Measurements from ENCODE around the gene DUXB.

The DUXB gene, protein sequence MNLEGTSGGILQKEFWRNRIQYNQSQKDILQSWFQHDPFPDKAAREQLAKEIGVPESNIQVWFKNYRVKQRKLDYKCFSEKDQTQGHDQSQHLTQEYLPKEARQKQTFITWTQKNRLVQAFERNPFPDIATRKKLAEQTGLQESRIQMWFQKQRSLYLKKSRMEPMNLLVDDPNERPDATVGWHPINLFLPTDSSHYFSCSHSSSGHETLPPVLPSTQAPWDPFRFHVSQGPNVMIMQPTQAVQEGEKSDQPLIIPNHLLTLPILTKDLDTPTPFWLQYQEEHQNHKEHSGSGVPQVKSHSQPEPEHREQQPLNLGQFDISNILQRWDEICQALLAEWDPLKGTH

DNA sequence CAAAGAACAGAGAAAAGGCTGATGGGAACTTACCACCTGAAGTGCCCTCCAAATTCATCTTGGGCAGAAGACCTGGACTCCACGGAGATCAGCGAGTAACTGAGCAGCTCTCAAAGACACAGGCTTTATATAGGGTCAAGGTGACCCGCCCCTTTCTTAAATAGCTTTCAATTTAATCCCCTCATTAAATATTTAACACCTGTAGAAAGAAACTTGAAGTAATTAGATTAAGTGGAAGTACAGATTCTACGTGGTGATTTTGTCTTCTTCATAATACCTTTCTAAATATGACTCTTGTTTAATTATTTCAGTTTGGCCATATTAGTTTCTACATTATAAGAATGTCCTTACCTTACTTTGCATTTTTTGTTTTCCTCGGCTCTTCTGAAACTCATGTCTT lies at the start of gene DUXB:
DUXB (minus strand) TSS at position 101 of the 400 bp plus-strand sequence; CDS start at position 58, 43 bp downstream.
- no peaks in the 10 kb centered on the region for H3K27me3 Mint-ChIP-seq
- H3K36me3 Mint-ChIP-seq = no peaks in the 10 kb centered on the region
- no peak within 1 kb of the TSS for H3K4me3 Mint-ChIP-seq
- H3K9me3 Mint-ChIP-seq (ENCODE audit: low read depth) = no peaks in the 10 kb centered on the region
- no peak within 1 kb of the TSS for H3K27ac Mint-ChIP-seq
- no peaks in the 10 kb centered on the region for H3K4me1 Mint-ChIP-seq (ENCODE audit: low read depth)

DNA sequence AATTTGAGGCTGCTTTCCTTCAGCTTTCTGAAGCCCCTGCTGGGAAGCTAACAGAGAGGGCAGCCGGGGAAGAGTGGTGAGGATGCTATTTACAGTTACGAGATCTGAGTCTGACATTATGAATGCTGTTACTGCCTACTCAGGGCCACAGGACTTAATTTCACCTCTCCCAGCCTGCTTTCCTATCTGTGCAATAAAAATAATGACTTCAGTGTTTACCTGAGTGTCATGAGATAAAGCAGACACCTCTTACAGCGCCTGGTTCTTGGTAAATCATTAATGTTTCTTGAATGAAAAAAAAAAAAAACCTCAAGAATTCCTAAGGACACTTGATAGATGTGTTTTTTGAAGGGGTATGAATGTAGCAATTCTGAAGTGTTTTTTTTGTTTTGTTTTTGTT lies 49.3 kb upstream of the DUXB start:
- no peak overlapping the region for H3K27ac Mint-ChIP-seq
- no peaks in the 10 kb centered on the region for H3K9me3 Mint-ChIP-seq (ENCODE audit: low read depth)
- peaks cover 9% of the 10 kb centered on the region for H3K27me3 Mint-ChIP-seq
- no peak overlapping the region for H3K4me3 Mint-ChIP-seq
- H3K4me1 Mint-ChIP-seq (ENCODE audit: low read depth) = no peaks in the 10 kb centered on the region
- H3K36me3 Mint-ChIP-seq = no peaks in the 10 kb centered on the region

DNA sequence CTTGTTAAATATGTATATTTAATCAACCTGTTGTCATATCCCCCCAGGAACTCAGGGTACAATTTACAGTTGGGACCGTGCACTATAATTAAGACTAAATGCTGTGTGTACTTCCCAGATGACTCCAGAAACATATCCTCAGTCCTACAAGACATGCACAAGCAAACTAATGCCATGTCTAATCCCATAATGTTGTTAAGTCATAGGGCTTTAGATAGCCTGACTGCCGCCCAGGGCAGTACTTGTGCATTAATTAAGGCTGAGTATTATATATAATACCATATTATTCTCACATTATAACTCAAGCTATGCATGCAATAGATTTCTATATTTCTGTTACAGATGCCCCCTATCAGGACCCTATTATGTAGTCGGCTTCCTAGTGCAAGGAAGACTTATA lies 45.1 kb upstream of the DUXB start:
- H3K4me1 Mint-ChIP-seq (ENCODE audit: low read depth) = no peaks in the 10 kb centered on the region
- H3K36me3 Mint-ChIP-seq = peaks cover 11% of the 10 kb centered on the region
- no peak overlapping the region for H3K4me3 Mint-ChIP-seq
- no peak overlapping the region for H3K27ac Mint-ChIP-seq
- peaks cover 18% of the 10 kb centered on the region for H3K27me3 Mint-ChIP-seq
- peaks cover 12% of the 10 kb centered on the region for H3K9me3 Mint-ChIP-seq (ENCODE audit: low read depth)

DNA sequence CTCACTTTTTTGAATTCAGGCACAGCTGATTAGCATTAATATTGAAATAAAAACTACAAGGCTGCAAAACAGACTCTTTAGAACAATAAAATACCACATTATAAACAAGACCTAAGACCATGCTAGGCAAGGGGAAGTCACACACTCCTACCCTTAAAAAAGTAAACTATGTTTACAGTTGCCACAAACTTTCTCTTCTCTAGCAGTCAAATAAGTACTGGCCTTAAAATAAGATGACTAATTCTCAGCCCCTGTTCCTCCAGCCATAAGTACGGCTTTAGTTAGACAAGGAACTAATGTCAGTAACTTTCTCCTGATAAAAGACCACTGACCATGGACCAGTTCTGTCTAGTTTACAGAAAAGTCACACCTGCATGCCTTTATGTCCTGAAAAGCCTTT lies 44.6 kb upstream of the DUXB start:
- H3K9me3 Mint-ChIP-seq (ENCODE audit: low read depth) = peaks cover 12% of the 10 kb centered on the region
- H3K4me1 Mint-ChIP-seq (ENCODE audit: low read depth) = no peaks in the 10 kb centered on the region
- H3K36me3 Mint-ChIP-seq = peaks cover 11% of the 10 kb centered on the region
- no peak overlapping the region for H3K4me3 Mint-ChIP-seq
- H3K27ac Mint-ChIP-seq = no peak overlapping the region
- peaks cover 21% of the 10 kb centered on the region for H3K27me3 Mint-ChIP-seq

DNA sequence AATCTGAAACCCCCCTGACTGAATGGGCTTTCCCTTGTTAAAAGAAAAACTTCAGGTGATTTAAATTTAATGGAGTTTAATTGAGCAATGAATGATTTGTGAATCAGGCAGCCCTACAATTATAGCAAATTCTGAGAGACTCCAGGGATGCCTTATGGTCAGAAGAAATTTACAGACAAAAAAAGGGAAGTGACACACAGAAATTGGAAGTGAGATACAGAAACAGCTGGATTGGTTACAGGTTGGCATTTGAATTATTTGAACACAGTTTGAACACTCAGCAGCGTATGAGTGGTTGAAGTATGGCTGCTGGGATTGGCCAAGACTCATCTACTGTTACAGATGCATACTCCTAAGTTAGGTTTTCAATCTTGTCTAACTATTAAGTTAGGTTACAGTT lies 44.0 kb upstream of the DUXB start:
- Mint-ChIP-seq H3K4me3 (no peak overlapping the region), H3K36me3 (peaks cover 11% of the 10 kb centered on the region)

DNA sequence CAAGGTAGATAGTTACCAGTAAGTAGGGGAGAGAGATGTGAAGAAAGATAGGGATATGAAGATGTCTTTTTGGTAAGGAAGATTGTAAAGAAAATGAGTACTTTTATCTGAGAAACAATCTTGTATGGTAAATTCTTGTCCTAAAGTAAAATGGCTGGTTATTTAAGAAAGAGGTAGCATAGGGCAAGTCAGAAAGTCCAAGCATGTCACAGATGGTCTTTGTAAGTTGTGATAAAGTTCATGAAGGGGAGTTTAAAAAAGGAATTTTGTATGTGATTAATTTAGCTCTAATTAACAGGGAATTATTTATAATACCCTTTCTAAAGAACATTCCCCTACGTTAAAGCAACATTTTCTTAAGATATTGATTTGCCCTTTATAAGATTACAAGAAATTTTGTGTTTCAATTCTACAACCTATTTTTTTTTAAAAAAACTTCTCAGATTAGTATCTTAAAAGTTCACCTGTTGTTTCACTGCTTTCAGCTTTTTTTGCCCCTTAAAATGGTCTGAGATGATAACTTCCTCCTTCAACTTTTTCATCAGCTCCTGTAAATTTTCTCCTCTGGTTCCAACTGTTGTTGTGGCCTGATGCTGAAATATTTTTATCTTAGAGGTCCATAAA lies 41.3 kb upstream of the DUXB start:
- Mint-ChIP-seq H3K4me3 (no peak overlapping the region), H3K36me3 (peaks cover 11% of the 10 kb centered on the region), H3K9me3 (ENCODE audit: low read depth) (peaks cover 12% of the 10 kb centered on the region), H3K27me3 (peaks cover 13% of the 10 kb centered on the region), H3K4me1 (ENCODE audit: low read depth) (no peaks in the 10 kb centered on the region), H3K27ac (no peak overlapping the region)

More for the DNA sequence above, 44.0 kb upstream of the DUXB start:
- H3K27ac Mint-ChIP-seq = no peak overlapping the region
- peaks cover 12% of the 10 kb centered on the region for H3K9me3 Mint-ChIP-seq (ENCODE audit: low read depth)
- H3K4me1 Mint-ChIP-seq (ENCODE audit: low read depth) = no peaks in the 10 kb centered on the region
- H3K27me3 Mint-ChIP-seq = peaks cover 22% of the 10 kb centered on the region

DNA sequence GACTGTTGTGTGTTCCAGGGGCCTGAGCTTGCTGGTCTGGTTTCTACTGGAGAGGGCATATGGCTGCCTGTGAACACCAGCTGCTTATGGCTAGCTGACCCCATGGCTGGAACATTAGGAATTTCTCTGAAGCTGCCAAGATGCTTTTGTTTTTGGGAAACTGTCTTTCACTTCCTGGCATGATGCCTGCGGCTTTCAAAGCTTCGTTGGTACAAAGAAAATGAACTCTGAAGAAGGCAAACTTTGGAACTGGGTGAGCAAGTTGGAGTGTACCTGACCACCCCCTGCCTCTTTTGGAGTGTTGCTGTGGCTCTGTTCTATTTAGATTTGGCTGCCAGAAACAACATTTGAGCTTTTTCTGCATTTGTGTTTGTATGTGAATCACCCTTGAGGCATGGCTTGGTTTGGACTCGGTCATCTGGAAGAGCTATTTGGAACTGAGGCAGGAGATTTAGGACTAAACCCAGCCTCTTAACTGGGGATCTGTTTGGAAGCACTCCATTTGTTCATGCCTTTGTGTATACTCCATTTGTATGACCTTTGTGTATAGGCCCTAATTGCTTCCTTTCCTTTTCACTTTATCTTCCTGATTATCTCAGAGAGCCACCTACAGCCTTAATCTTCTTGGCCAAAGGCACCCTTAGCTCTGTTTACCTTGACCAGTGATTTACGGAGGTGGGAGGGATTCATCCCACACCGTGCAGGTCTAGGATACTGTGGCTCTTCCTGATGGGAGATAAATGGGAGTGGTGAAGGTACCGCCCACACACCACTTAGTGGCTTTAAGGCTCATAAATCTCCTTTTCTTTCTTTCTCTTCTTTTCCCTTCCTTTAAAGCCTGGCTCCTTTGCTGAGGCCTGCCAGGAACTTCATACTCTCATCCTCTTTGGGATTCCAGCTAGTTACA lies 32.3 kb upstream of the DUXB start:
- no peak overlapping the region for H3K27ac Mint-ChIP-seq
- H3K4me1 Mint-ChIP-seq (ENCODE audit: low read depth) = no peaks in the 10 kb centered on the region
- no peaks in the 10 kb centered on the region for H3K27me3 Mint-ChIP-seq
- no peaks in the 10 kb centered on the region for H3K36me3 Mint-ChIP-seq
- no peaks in the 10 kb centered on the region for H3K9me3 Mint-ChIP-seq (ENCODE audit: low read depth)
- H3K4me3 Mint-ChIP-seq = no peak overlapping the region

DNA sequence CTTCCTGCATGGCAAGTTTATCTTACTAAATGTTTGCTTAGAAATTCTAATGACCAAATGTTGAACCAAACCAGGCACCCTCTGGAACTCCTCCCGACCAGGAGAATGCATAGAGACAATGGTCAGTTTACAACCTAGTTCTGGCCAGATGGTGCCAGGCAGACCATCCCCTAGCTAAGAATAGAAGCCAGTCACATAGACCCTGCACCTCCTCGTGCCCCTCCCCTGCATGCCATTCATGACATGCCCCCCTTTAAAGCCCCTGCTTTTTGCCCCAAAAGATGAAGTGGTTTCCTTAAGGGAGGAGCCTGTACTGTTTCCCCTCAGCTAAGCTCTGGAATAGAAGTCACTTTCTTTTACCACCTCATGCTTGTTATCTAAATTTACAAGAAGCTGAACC lies 31.6 kb upstream of the DUXB start:
- Mint-ChIP-seq H3K27ac (no peak overlapping the region), H3K36me3 (no peaks in the 10 kb centered on the region), H3K27me3 (no peaks in the 10 kb centered on the region), H3K4me3 (no peak overlapping the region), H3K4me1 (ENCODE audit: low read depth) (no peaks in the 10 kb centered on the region), H3K9me3 (ENCODE audit: low read depth) (no peaks in the 10 kb centered on the region)

DNA sequence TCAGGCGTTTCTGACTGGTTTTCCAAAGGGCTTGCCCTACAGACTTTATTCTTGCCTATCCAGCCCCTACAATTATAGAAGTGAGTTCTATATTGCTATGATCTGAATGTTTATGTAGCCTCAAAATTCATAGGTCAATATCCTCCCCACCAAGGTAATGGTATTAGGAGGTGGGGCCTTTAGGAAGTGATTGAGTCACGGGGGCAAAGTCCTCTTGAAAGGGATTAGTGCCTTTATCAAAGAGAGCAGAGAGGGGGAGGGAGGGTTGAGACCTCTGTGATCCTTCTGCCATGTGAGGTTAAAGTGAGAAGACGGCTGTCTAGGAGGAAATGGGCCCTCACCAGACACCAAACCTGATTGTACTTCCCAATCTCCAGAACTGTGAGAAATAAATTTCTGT lies 26.0 kb upstream of the DUXB start:
- no peaks in the 10 kb centered on the region for H3K36me3 Mint-ChIP-seq
- H3K27me3 Mint-ChIP-seq = no peaks in the 10 kb centered on the region
- no peak overlapping the region for H3K27ac Mint-ChIP-seq
- peaks cover 2% of the 10 kb centered on the region for H3K9me3 Mint-ChIP-seq (ENCODE audit: low read depth)
- no peaks in the 10 kb centered on the region for H3K4me1 Mint-ChIP-seq (ENCODE audit: low read depth)
- H3K4me3 Mint-ChIP-seq = no peak overlapping the region

DNA sequence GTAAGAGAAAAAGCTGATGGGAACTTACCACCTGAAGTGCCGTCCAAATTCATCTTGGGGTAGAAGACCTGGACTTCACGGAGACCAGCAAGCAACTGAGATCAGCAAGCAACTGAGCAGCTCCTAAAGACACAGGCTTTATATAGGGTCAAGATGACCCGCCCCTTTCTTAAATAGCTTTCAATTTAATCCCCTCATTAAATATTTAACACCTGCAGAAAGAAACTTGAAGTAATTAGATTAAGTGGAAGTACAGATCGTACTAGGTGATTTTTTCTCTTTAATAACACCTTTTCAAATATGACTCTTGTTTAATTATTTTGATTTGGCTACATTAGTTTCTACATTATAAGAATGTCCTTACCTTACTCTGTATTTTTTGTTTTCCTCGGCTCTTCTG lies 25.1 kb upstream of the DUXB start, which contains the start of gene CPHXL:
CPHXL (minus strand) TSS at position 101 of the 400 bp plus-strand sequence; CDS start at position 53, 48 bp downstream.
- Mint-ChIP-seq H3K27me3 (peaks cover 1% of the 10 kb centered on the region), H3K4me1 (ENCODE audit: low read depth) (no peaks in the 10 kb centered on the region), H3K4me3 (no peak within 1 kb of the TSS), H3K36me3 (no peaks in the 10 kb centered on the region), H3K27ac (no peak within 1 kb of the TSS), H3K9me3 (ENCODE audit: low read depth) (peaks cover 7% of the 10 kb centered on the region)

DNA sequence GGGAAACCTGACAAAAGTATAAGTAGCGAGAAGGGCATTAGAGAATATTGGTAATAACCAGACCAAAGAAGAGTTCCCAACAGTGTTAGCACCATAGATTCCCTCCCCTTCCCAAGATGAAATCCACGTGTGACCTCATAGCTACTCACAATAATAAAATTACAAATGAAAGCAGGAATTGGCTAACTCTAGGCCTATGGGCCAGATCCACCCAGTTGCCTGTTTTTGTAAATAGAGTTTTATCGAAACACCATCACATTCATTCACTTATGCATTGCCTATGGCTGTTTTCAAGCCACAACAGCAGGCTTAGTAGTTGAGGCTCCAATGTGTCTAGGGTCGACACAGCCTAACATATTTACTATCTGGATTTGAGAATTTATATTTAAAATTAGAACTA lies 17.2 kb upstream of the DUXB start:
- no peaks in the 10 kb centered on the region for H3K4me1 Mint-ChIP-seq (ENCODE audit: low read depth)
- H3K27me3 Mint-ChIP-seq = peaks cover 15% of the 10 kb centered on the region
- no peak overlapping the region for H3K27ac Mint-ChIP-seq
- H3K9me3 Mint-ChIP-seq (ENCODE audit: low read depth) = peaks cover 7% of the 10 kb centered on the region
- H3K4me3 Mint-ChIP-seq = no peak overlapping the region
- H3K36me3 Mint-ChIP-seq = peaks cover 3% of the 10 kb centered on the region

DNA sequence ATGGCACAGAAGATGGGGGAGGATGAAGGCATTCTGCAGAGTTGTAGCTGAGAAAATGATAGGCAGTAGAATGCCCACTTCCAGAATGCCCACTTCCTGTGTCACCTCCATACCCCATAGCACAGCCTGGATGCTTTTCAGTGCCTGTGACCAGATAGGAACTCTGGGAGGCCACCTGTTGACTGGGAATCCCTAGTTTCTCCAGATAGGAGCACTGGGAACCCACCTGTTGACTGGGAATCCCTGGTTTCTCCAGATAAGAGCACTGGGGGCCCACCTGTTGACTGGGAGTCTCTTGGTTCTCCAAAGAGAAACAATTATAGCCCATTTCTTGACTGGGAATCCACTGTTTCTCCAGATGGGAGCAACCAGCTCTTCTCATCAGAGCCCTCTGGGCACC lies 13.4 kb upstream of the DUXB start:
- no peak overlapping the region for H3K27ac Mint-ChIP-seq
- no peaks in the 10 kb centered on the region for H3K4me1 Mint-ChIP-seq (ENCODE audit: low read depth)
- H3K36me3 Mint-ChIP-seq = peaks cover 5% of the 10 kb centered on the region
- peaks cover 10% of the 10 kb centered on the region for H3K27me3 Mint-ChIP-seq
- peaks cover 4% of the 10 kb centered on the region for H3K9me3 Mint-ChIP-seq (ENCODE audit: low read depth)
- H3K4me3 Mint-ChIP-seq = no peak overlapping the region

DNA sequence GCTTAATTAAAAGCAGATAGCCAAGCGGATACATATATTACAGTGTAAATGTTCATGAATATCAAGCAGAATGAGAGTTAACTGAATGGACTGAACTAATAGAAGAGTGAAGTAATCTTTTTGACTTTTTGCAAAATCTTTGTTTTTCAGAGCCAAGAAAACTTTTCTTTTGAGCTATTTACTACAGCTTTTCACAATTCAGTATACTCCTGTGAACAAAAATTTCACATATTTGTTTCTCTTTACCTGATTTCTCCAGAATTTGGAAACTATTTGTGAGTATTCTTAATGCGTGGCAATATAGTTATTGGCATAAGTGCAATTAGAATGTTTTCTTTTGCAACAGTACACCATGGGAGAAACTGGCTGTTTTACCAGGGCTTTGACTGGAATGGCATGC lies 9.1 kb upstream of the DUXB start:
- H3K4me1 Mint-ChIP-seq (ENCODE audit: low read depth) = no peaks in the 10 kb centered on the region
- peaks cover 8% of the 10 kb centered on the region for H3K36me3 Mint-ChIP-seq
- H3K27me3 Mint-ChIP-seq = peaks cover 3% of the 10 kb centered on the region
- no peak overlapping the region for H3K4me3 Mint-ChIP-seq
- no peak overlapping the region for H3K27ac Mint-ChIP-seq
- H3K9me3 Mint-ChIP-seq (ENCODE audit: low read depth) = peaks cover 4% of the 10 kb centered on the region

DNA sequence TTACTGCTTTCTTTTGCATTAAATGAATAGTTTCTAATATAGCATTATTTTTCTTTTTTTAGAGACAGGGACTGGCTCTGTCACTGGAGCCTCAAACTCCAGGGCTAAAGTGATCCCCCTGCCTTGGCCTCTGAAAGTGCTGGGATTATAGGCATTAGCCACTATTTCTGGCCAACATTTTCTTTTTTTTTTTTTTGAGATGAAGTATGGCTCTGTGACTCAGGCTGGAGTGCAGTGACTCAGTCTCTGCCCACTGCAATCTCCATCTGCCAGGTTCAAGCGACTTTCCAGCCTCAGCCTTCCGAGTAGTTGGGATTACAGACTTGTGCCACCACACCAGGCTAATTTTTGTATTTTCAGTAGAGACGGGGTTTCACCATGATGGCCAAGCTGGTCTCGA lies 2.0 kb upstream of the DUXB start:
- Mint-ChIP-seq H3K36me3 (no peaks in the 10 kb centered on the region), H3K27ac (no peak overlapping the region), H3K9me3 (ENCODE audit: low read depth) (no peaks in the 10 kb centered on the region), H3K4me3 (no peak overlapping the region), H3K27me3 (no peaks in the 10 kb centered on the region), H3K4me1 (ENCODE audit: low read depth) (no peaks in the 10 kb centered on the region)

DNA sequence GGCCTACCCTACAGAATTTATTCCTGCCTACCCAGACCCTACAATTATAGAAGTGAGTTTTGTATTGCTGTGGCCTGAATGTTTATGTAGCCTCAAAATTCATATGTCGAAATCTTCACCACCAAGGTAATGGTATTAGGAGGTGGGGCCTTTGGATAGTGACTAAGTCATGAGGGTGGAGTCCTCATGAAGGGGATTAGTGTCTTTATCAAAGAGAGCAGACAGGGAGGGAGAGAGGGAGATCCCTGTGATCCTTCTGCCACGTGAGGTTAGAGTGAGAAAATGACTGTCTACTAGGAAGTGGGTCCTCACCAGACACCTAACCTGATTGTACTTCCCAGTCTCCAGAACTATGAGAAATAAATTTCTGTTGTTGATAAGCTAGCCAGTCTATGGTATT lies 981 bp upstream of the DUXB start:
- no peak overlapping the region for H3K4me3 Mint-ChIP-seq
- H3K27me3 Mint-ChIP-seq = no peaks in the 10 kb centered on the region

More for the DNA sequence above, 981 bp upstream of the DUXB start:
- Mint-ChIP-seq H3K4me1 (ENCODE audit: low read depth) (no peaks in the 10 kb centered on the region), H3K9me3 (ENCODE audit: low read depth) (no peaks in the 10 kb centered on the region), H3K27ac (no peak overlapping the region), H3K36me3 (no peaks in the 10 kb centered on the region)
